HG03060 (cell line): ENCODE results near the gene HAT1.

Experiments
- ATAC-seq: cut with Tn5 transposase; IDR thresholded peaks from one replicate; pipeline ENCODE4 v1.9.1; 2021; ENCODE audit warnings: low read depth, moderate number of reproducible peaks; ENCODE audit not compliant: unreplicated experiment

HAT1 gene

GRCh38 chr2:171913517-171913916 lies 8.7 kb upstream of the HAT1 start:
- ATAC-seq: no peak

GRCh38 chr2:171919453-171919852 lies 2.8 kb upstream of the HAT1 start:
- no peak for ATAC-seq

GRCh38 chr2:171921970-171922229 lies 361 bp upstream of the HAT1 start:
- ATAC-seq: no peak

GRCh38 chr2:171923206-171923605 lies 945 bp downstream of the HAT1 start:
- no peak for ATAC-seq

- ATAC-seq: no peak
Measured at GRCh38 chr2:171924170-171924942, 2.1 kb downstream of the HAT1 start.

GRCh38 chr2:171930385-171930784 lies 8.1 kb downstream of the HAT1 start:
- ATAC-seq: no peak

GRCh38 chr2:171939058-171939742 lies 16.9 kb downstream of the HAT1 start:
- no peak for ATAC-seq

GRCh38 chr2:171939743-171940071 lies 17.4 kb downstream of the HAT1 start:
- no peak for ATAC-seq

- no peak for ATAC-seq
Measured at GRCh38 chr2:171941316-171941699, 19.0 kb downstream of the HAT1 start.

- ATAC-seq: no peak
Measured at GRCh38 chr2:171943869-171944268, 21.6 kb downstream of the HAT1 start.

GRCh38 chr2:171952276-171952675 lies 30.0 kb downstream of the HAT1 start:
- ATAC-seq: no peak

- ATAC-seq: no peak
Measured at GRCh38 chr2:171952748-171953147, 30.5 kb downstream of the HAT1 start.

- no peak for ATAC-seq
Measured at GRCh38 chr2:171956135-171956825, 34.0 kb downstream of the HAT1 start.

- no peak for ATAC-seq
Measured at GRCh38 chr2:171957061-171957460, 34.8 kb downstream of the HAT1 start.

- ATAC-seq: no peak
Measured at GRCh38 chr2:171958475-171958874, 36.2 kb downstream of the HAT1 start.

- ATAC-seq: no peak
Measured at GRCh38 chr2:171959998-171960397, 37.7 kb downstream of the HAT1 start.

GRCh38 chr2:171960570-171960969 lies 38.3 kb downstream of the HAT1 start:
- no peak for ATAC-seq

GRCh38 chr2:171963198-171963597 lies 40.9 kb downstream of the HAT1 start:
- no peak for ATAC-seq

- ATAC-seq: no peak
Measured at GRCh38 chr2:171964308-171964707, 42.0 kb downstream of the HAT1 start.

GRCh38 chr2:171965238-171965637 lies 43.0 kb downstream of the HAT1 start:
- no peak for ATAC-seq

- ATAC-seq: no peak
Measured at GRCh38 chr2:171965661-171966060, 43.4 kb downstream of the HAT1 start.

GRCh38 chr2:171966235-171966634 lies 44.0 kb downstream of the HAT1 start:
- ATAC-seq: no peak
